ENCODE measurements around the gene C1orf174.

DNA sequence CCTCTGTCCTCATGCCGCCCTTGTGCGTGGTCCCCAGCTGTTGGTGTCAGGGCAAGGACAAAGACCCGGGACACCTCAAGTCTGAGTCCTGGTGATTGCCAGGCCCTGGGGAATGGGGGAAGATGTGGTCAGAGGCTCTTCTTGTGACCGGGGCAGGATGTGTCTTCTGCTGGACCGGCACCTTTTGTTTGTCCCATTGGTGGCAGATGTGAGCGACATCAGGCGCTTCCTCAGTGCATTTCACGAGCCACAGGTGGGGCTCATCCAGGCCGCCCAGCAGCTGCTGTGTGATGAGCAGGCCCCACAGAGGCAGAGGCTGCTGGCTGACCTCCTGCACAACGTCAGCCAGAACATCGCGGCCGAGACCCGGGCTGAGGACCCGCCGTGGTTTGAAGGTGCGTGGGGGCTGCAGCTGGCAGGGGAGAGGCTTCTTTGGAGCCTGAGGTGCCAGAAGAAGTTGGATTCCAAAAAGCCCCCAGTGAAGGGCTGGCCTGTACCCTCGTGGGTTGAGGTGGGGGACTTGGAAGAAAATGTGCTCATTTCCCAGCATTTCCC lies 34.4 kb downstream of the C1orf174 start:
- TF ChIP-seq, protein P1, sequence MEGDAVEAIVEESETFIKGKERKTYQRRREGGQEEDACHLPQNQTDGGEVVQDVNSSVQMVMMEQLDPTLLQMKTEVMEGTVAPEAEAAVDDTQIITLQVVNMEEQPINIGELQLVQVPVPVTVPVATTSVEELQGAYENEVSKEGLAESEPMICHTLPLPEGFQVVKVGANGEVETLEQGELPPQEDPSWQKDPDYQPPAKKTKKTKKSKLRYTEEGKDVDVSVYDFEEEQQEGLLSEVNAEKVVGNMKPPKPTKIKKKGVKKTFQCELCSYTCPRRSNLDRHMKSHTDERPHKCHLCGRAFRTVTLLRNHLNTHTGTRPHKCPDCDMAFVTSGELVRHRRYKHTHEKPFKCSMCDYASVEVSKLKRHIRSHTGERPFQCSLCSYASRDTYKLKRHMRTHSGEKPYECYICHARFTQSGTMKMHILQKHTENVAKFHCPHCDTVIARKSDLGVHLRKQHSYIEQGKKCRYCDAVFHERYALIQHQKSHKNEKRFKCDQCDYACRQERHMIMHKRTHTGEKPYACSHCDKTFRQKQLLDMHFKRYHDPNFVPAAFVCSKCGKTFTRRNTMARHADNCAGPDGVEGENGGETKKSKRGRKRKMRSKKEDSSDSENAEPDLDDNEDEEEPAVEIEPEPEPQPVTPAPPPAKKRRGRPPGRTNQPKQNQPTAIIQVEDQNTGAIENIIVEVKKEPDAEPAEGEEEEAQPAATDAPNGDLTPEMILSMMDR (conservative IDR thresholded peaks at IDR 0.05 in 1 of 2, IDR thresholded peaks at IDR 0.05 in 1 of 2; ENCODE audit: low read depth in 1 of 2, low read length in 2 of 2), result no peak
- TF ChIP-seq EZH2 (IDR thresholded peaks at IDR 0.05; ENCODE audit: low read length, missing control alignments), result no peak

Data from fibroblast of lung (primary cell).